Measurements from ENCODE around the gene IGF1R. TPM values are rescaled to one million over a fixed set of nuclear protein-coding genes. Genes with fewer than 3 reads are reported as not detected.

The IGF1R gene
- total RNA-seq, 1 donor from 2014 or later, result 131 TPM

DNA sequence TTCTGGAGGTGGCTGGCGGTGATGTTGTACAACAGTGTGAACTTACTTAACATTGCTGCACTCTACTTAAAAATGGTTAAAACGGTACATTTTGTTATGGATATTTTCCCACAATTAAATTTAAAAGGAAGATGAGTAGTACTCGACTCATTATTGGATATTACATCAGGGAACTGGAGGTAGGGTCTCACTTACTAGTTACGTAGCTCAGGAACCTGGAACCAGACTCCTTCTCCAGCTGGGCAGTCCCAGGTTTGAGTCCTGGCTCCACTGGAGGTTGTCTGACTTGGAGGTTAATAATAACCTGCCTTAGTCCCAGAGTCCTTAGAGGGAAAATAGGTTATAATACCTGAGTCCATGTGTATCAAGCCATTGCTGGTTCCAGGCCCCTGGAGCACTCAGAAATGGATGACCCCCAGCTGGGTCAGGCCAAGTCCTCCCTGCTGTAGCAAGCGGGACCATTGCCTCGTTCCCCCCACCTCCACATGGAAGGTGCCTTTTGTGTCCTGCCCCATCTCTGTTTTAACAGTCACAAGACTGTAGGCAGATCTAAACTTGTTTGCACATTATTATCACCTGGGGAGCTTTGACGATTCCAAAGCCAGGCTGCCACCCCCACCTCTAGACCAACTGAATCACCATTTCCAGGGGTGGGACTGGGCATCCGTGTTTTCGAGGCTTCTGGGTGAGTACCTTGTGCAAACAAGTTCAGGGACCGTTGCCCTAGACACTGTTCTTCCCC lies 126.6 kb downstream of the IGF1R start:
- H3K9me3 Mint-ChIP-seq (ENCODE audit: unreplicated experiment), result no peaks in the 10 kb centered on the region
- H3K36me3 Mint-ChIP-seq (ENCODE audit: low read depth, unreplicated experiment), result peaks cover 13% of the 10 kb centered on the region
- H3K27me3 Mint-ChIP-seq (ENCODE audit: unreplicated experiment), result peaks cover 10% of the 10 kb centered on the region
- H3K27ac Mint-ChIP-seq (ENCODE audit: unreplicated experiment), result no peak overlapping the region
- peaks cover 49% of the 10 kb centered on the region for H3K4me1 Mint-ChIP-seq (ENCODE audit: unreplicated experiment)
- H3K4me3 Mint-ChIP-seq (ENCODE audit: unreplicated experiment), result no peak overlapping the region
- DNase-seq (ENCODE audit: low spot score), result no peak
- TF ChIP-seq, protein P1, sequence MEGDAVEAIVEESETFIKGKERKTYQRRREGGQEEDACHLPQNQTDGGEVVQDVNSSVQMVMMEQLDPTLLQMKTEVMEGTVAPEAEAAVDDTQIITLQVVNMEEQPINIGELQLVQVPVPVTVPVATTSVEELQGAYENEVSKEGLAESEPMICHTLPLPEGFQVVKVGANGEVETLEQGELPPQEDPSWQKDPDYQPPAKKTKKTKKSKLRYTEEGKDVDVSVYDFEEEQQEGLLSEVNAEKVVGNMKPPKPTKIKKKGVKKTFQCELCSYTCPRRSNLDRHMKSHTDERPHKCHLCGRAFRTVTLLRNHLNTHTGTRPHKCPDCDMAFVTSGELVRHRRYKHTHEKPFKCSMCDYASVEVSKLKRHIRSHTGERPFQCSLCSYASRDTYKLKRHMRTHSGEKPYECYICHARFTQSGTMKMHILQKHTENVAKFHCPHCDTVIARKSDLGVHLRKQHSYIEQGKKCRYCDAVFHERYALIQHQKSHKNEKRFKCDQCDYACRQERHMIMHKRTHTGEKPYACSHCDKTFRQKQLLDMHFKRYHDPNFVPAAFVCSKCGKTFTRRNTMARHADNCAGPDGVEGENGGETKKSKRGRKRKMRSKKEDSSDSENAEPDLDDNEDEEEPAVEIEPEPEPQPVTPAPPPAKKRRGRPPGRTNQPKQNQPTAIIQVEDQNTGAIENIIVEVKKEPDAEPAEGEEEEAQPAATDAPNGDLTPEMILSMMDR (IDR thresholded peaks at IDR 0.05; ENCODE audit: unreplicated experiment), result no peak

DNA sequence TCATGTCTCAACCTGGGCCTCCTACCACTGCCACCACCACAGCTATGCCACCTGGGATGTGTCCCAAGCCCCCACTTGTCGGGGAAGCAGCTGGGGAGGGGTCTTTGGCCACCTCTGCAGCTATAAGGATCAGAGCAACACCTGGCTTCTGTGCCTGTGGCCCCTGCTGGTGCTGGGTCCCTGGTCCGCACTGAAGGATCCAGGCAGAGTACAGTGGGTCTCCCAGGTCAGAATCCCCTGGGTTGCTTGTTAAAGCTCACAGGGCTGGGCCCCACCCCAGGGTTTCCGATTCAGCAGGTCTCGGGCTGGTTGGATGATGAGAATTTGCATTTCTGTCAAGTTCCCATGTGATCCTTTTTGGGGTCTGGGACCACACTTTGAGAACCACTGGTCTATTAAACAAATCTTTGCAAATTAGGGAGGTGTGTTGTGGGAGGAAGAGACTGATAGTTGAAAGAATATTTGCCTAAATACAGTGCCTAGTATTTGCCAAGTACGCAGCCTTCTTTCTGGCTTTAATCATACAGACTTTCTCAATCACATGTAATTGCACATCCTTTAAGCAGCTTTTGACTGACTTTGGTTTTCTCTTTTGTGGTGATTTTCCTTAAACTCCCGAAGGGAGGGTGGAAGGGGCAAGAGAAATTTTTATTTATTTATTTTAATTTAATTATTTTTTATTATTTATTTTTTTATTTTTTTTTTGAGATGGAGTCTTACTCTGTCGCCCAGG lies 127.3 kb downstream of the IGF1R start:
- no peak for DNase-seq (ENCODE audit: low spot score)
- Mint-ChIP-seq H3K36me3 (ENCODE audit: low read depth, unreplicated experiment) (peaks cover 13% of the 10 kb centered on the region), H3K27ac (ENCODE audit: unreplicated experiment) (no peak overlapping the region), H3K4me1 (ENCODE audit: unreplicated experiment) (peaks cover 46% of the 10 kb centered on the region), H3K27me3 (ENCODE audit: unreplicated experiment) (peaks cover 10% of the 10 kb centered on the region), H3K4me3 (ENCODE audit: unreplicated experiment) (no peak overlapping the region), H3K9me3 (ENCODE audit: unreplicated experiment) (no peaks in the 10 kb centered on the region)
- TF ChIP-seq, protein P1 (IDR thresholded peaks at IDR 0.05; ENCODE audit: unreplicated experiment), result no peak

DNA sequence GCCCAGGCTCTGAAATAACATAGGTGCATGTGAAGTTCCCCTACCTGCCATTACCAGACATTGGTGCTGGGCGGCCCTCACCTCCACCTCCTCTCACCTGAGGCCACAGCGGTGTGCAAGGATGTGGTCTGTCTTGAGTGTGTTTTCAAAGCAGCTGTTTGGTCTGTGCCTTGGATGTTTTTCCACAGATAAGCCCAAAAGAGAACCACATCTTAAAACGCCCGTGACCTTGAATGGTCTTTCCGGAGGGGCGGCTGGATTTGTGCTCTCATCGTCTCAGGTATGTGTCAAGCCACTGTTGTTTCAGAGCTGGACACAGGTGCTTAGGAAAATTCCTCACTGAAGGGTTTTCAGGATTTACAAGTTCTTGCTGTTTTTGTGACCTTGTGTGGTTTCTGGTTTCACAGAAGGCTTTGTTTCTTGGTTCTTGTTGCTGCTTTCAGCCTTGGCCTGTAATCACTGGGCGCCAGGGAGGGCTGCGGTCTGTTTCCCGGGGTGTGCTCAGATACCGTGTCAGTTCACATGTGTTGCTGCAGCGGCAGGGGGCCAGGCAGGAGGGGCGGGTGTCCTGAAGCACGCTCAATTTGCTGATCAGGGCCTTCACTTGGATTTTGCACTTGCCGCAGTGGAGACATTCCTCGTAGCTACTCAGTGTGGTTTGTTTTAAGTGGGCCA lies 128.4 kb downstream of the IGF1R start:
- H3K36me3 Mint-ChIP-seq (ENCODE audit: low read depth, unreplicated experiment), result peaks cover 13% of the 10 kb centered on the region
- peak overlapping the region; percentile 51 for H3K4me3 Mint-ChIP-seq (ENCODE audit: unreplicated experiment)
- no peaks in the 10 kb centered on the region for H3K9me3 Mint-ChIP-seq (ENCODE audit: unreplicated experiment)
- DNase-seq (ENCODE audit: low spot score), result no peak
- TF ChIP-seq, protein P1 (IDR thresholded peaks at IDR 0.05; ENCODE audit: unreplicated experiment), result no peak
- no peak overlapping the region for H3K27ac Mint-ChIP-seq (ENCODE audit: unreplicated experiment)
- peaks cover 10% of the 10 kb centered on the region for H3K27me3 Mint-ChIP-seq (ENCODE audit: unreplicated experiment)
- H3K4me1 Mint-ChIP-seq (ENCODE audit: unreplicated experiment), result peaks cover 36% of the 10 kb centered on the region

DNA sequence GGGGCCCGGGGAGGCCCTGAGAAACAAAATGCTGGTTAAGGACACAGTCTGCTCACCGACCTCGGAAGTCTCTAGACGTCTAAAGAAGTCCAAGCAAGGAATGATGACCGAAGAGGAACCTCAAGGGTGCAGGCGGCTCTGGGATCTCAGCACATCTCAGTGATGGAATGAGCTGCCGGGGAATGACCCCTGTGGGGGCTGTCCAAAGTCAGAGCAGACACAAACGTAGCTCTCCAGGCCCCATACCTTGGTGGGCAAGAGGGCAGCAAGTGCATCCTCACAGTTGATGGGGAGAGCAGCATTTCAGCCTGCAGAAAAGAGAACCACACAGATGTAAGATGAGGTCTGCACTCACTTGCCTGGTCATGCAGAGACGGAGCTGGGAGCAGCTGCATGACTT lies 129.1 kb downstream of the IGF1R start:
- Mint-ChIP-seq H3K4me3 (ENCODE audit: unreplicated experiment) (no peak overlapping the region), H3K4me1 (ENCODE audit: unreplicated experiment) (peaks cover 33% of the 10 kb centered on the region), H3K36me3 (ENCODE audit: low read depth, unreplicated experiment) (peaks cover 13% of the 10 kb centered on the region), H3K27ac (ENCODE audit: unreplicated experiment) (no peak overlapping the region), H3K9me3 (ENCODE audit: unreplicated experiment) (no peaks in the 10 kb centered on the region), H3K27me3 (ENCODE audit: unreplicated experiment) (peaks cover 9% of the 10 kb centered on the region)
- no peak for DNase-seq (ENCODE audit: low spot score)
- TF ChIP-seq, protein P1 (IDR thresholded peaks at IDR 0.05; ENCODE audit: unreplicated experiment), result no peak

Measured in endothelial cell (in vitro differentiated cells).